ENCODE data around the gene ST8SIA5.

GRCh38 chr18:46660957-46661749 lies 95.7 kb downstream of the ST8SIA5 start:
- TF ChIP-seq CTCF (conservative IDR thresholded peaks at IDR 0.05 in 1 of 2, IDR thresholded peaks at IDR 0.05 in 1 of 2; ENCODE audit: low read depth in 1 of 2, low read length in 2 of 2) = no peak
- TF ChIP-seq EZH2 (IDR thresholded peaks at IDR 0.05; ENCODE audit: low read length, missing control alignments) = no peak

All from fibroblast of lung (primary cell).